Parathyroid adenoma (tissue), 2 donors: Measurements from ENCODE around the gene PRAMEF10.
"Not testable (repeated sequence)": the region's sequence is repeated elsewhere in the genome, so short reads cannot be mapped to it uniquely, and the experiment has no call there.

ENCODE experiments used
- H2AFZ ChIP-seq: fragments of 300-600 bp; sonication (generic); one replicate; pipeline ENCODE4 v1.7.0; 2017; ENCODE audit warnings: antibody characterized with exemption, mild to moderate bottlenecking
- H3K27ac ChIP-seq: fragments of 300-600 bp; sonication (generic); one replicate; pipeline ENCODE4 v1.7.0; 2017
- H3K27me3 ChIP-seq: fragments of 300-600 bp; sonication (generic); one replicate; pipeline ENCODE4 v1.7.0; 2017; ENCODE audit warnings: low read length; ENCODE audit not compliant: control insufficient read depth, insufficient read depth
- H3K36me3 ChIP-seq: fragments of 300-600 bp; sonication (generic); one replicate; pipeline ENCODE4 v1.7.0; 2017; ENCODE audit warnings: low read length; ENCODE audit not compliant: control insufficient read depth, insufficient read depth
- H3K4me1 ChIP-seq: fragments of 300-600 bp; sonication (generic); one replicate; pipeline ENCODE4 v1.7.0; 2017; ENCODE audit warnings: control low read depth
- H3K4me2 ChIP-seq: fragments of 300-600 bp; sonication (generic); one replicate; pipeline ENCODE4 v1.7.0; 2017; ENCODE audit warnings: low read length
- H3K4me3 ChIP-seq: fragments of 300-600 bp; sonication (generic); one replicate; pipeline ENCODE4 v1.7.0; 2017; ENCODE audit warnings: low read depth, low read length
- H3K79me2 ChIP-seq: fragments of 300-600 bp; sonication (generic); one replicate; pipeline ENCODE4 v1.7.0; 2017; ENCODE audit warnings: control low read depth
- H3K9ac ChIP-seq: fragments of 300-600 bp; sonication (generic); one replicate; pipeline ENCODE4 v1.7.0; 2017; ENCODE audit warnings: mild to moderate bottlenecking
- H3K9me3 ChIP-seq: fragments of 300-600 bp; sonication (generic); one replicate; pipeline ENCODE4 v1.7.0; 2017; ENCODE audit warnings: low read length; ENCODE audit not compliant: control insufficient read depth
- CTCF ChIP-seq: fragments of 300-600 bp; sonication (generic); IDR thresholded peaks from one replicate; pipeline ENCODE4 v1.7.0; 2017; ENCODE audit warnings: antibody characterized with exemption, mild to moderate bottlenecking
- donor health status: primary hyperparathyroidism.

The PRAMEF10 gene

GRCh38 chr1:12856786-12857185 is 41.3 kb downstream of the PRAMEF10 start, which contains the start of gene PRAMEF2:
Gene PRAMEF2, plus strand, starts transcription at chr1:12857086. Its CDS starts 1,924 bp downstream, at chr1:12859010.
- H3K4me3 ChIP-seq, H3K79me2 ChIP-seq, H3K9ac ChIP-seq, H3K4me2 ChIP-seq, H3K27me3 ChIP-seq, H3K27ac ChIP-seq, H3K36me3 ChIP-seq, H3K9me3 ChIP-seq, H3K4me1 ChIP-seq, H2AFZ ChIP-seq: not testable (repeated sequence)

GRCh38 chr1:12851779-12852178 is 46.3 kb downstream of the PRAMEF10 start:
- Histone ChIP-seq H3K4me1 (no peaks in the 10 kb centered on the region), H3K9me3 (no peaks in the 10 kb centered on the region), H3K4me2 (no peak overlapping the region), H3K27ac (no peak overlapping the region), H3K79me2 (no peaks in the 10 kb centered on the region), H3K27me3 (no peaks in the 10 kb centered on the region), H2AFZ (no peak overlapping the region), H3K36me3 (no peaks in the 10 kb centered on the region), H3K4me3 (no peak overlapping the region), H3K9ac (no peak overlapping the region)
- no peak for TF ChIP-seq CTCF

- H3K4me1 ChIP-seq, H3K79me2 ChIP-seq, H3K4me3 ChIP-seq, H3K9ac ChIP-seq, H3K36me3 ChIP-seq, H2AFZ ChIP-seq, H3K27ac ChIP-seq, H3K9me3 ChIP-seq, H3K4me2 ChIP-seq, H3K27me3 ChIP-seq: not testable (repeated sequence)
Observed at GRCh38 chr1:12848620-12849019, 49.5 kb downstream of the PRAMEF10 start, which contains the start of gene HNRNPCL1. Gene HNRNPCL1, minus strand, starts transcription at chr1:12848720. Its CDS starts 431 bp downstream, at chr1:12848289.
